ENCODE data around the gene DLG2.

The DLG2 gene

DNA sequence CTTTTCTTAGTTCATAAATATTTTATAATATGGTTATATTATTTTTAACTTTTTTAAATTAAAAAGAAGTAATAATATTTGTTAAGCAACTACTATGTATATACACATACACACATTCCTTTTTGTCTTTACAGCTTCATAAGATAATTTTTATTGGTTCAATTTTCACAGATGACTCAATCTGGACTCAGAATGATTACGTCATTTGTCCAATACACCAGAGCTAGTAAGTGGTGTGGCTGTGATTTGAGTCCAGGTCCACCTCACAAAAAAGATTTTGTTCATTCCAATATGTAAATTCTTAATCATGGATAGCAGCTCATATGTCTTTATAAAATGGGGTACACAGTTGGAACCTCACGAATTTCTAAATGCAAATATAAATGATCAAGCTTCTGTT lies 1014.5 kb downstream of the DLG2 start:
- TF ChIP-seq EZH2phosphoT487 (IDR thresholded peaks at IDR 0.05; ENCODE audit: borderline replicate concordance, low read length), result no peak
- TF ChIP-seq, protein P1, sequence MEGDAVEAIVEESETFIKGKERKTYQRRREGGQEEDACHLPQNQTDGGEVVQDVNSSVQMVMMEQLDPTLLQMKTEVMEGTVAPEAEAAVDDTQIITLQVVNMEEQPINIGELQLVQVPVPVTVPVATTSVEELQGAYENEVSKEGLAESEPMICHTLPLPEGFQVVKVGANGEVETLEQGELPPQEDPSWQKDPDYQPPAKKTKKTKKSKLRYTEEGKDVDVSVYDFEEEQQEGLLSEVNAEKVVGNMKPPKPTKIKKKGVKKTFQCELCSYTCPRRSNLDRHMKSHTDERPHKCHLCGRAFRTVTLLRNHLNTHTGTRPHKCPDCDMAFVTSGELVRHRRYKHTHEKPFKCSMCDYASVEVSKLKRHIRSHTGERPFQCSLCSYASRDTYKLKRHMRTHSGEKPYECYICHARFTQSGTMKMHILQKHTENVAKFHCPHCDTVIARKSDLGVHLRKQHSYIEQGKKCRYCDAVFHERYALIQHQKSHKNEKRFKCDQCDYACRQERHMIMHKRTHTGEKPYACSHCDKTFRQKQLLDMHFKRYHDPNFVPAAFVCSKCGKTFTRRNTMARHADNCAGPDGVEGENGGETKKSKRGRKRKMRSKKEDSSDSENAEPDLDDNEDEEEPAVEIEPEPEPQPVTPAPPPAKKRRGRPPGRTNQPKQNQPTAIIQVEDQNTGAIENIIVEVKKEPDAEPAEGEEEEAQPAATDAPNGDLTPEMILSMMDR (IDR thresholded peaks at IDR 0.05; ENCODE audit: low read depth, low read length, poor library complexity, severe bottlenecking), result no peak
- Histone ChIP-seq H3F3A (ENCODE audit: control insufficient read depth, insufficient read depth) (no peaks in the 10 kb centered on the region), H3K4me2 (ENCODE audit: low read length) (no peak overlapping the region), H3K79me2 (ENCODE audit: control insufficient read depth, low read length) (no peaks in the 10 kb centered on the region), H3K27ac (ENCODE audit: low read depth, low read length) (no peak overlapping the region), H3K36me3 (ENCODE audit: control insufficient read depth, low read length) (no peaks in the 10 kb centered on the region), H3K4me3 (ENCODE audit: low read length) (no peak overlapping the region), H3K4me1 (ENCODE audit: control insufficient read depth, low read length) (no peaks in the 10 kb centered on the region), H3K27me3 (ENCODE audit: control insufficient read depth, low read length) (no peaks in the 10 kb centered on the region), H3K9me3 (ENCODE audit: control insufficient read depth, insufficient read depth, low read length) (no peaks in the 10 kb centered on the region), H4K20me1 (ENCODE audit: control insufficient read depth, insufficient read depth, low read depth, low read length) (no peaks in the 10 kb centered on the region), H3K9me2 (replicated peaks; ENCODE audit: control insufficient read depth, low read length) (no peaks in the 10 kb centered on the region; the same call in 1 of the 2 replicates)

GRCh38 chr11:84608837-84609196 lies 1018.3 kb downstream of the DLG2 start:
- Histone ChIP-seq H3K9me2 (replicated peaks; ENCODE audit: control insufficient read depth, low read length) (no peaks in the 10 kb centered on the region; the same call in 1 of the 2 replicates), H4K20me1 (ENCODE audit: control insufficient read depth, insufficient read depth, low read depth, low read length) (no peaks in the 10 kb centered on the region), H3F3A (ENCODE audit: control insufficient read depth, insufficient read depth) (no peaks in the 10 kb centered on the region), H3K4me3 (ENCODE audit: low read length) (no peak overlapping the region), H3K79me2 (ENCODE audit: control insufficient read depth, low read length) (no peaks in the 10 kb centered on the region), H3K27ac (ENCODE audit: low read depth, low read length) (no peak overlapping the region), H3K36me3 (ENCODE audit: control insufficient read depth, low read length) (no peaks in the 10 kb centered on the region), H3K4me1 (ENCODE audit: control insufficient read depth, low read length) (no peaks in the 10 kb centered on the region), H3K4me2 (ENCODE audit: low read length) (no peak overlapping the region), H3K9me3 (ENCODE audit: control insufficient read depth, insufficient read depth, low read length) (no peaks in the 10 kb centered on the region), H3K27me3 (ENCODE audit: control insufficient read depth, low read length) (no peaks in the 10 kb centered on the region)
- TF ChIP-seq, protein P1 (IDR thresholded peaks at IDR 0.05; ENCODE audit: low read depth, low read length, poor library complexity, severe bottlenecking), result no peak
- TF ChIP-seq EZH2phosphoT487 (IDR thresholded peaks at IDR 0.05; ENCODE audit: borderline replicate concordance, low read length), result no peak

DNA sequence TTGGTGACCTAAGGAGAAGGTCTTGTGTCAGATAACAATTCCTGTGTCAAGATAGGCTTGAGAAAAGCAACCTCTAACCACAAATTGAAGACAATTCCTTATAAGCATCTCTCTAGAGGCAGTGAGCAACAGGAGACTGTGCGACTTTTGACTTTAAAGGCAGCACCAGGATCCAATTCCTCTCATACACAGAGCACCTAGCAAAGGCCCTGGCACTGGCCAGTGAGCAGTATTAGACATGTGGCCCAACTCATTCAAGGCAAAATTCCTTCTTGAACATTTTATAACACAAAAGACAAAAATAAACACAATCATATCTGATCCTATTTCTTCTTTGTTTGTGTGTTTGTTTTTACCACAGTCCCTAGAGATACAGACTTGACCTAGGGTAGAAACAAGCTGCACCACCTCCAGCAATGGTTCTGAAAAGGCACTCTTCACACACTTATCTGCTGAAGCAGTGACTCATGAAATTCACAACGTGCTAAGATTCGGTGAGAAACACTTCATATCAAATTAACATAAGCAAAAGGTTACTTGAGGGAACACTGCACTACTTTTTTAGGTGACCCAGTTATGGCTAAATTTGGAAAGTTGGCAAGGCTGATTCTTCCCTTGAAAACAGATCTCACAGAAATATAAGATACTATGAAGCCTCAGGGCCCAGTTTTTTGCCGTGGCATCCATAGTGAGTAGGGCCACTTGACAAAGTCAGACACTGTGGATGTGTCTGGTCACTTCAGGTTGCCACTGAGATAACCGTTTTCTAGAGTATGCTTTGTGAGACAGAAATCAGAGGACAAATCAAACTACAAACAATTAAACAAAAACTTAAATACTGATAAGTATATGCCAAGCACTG lies 1018.9 kb downstream of the DLG2 start:
- no peaks in the 10 kb centered on the region for H3K4me1 ChIP-seq (ENCODE audit: control insufficient read depth, low read length)

More for the DNA sequence above, 1018.9 kb downstream of the DLG2 start:
- H3K9me2 ChIP-seq (replicated peaks; ENCODE audit: control insufficient read depth, low read length), result no peaks in the 10 kb centered on the region; the same call in 1 of the 2 replicates
- H3F3A ChIP-seq (ENCODE audit: control insufficient read depth, insufficient read depth), result no peaks in the 10 kb centered on the region
- no peaks in the 10 kb centered on the region for H3K36me3 ChIP-seq (ENCODE audit: control insufficient read depth, low read length)
- no peaks in the 10 kb centered on the region for H3K79me2 ChIP-seq (ENCODE audit: control insufficient read depth, low read length)
- no peak overlapping the region for H3K4me2 ChIP-seq (ENCODE audit: low read length)
- H3K4me3 ChIP-seq (ENCODE audit: low read length), result no peak overlapping the region
- no peaks in the 10 kb centered on the region for H4K20me1 ChIP-seq (ENCODE audit: control insufficient read depth, insufficient read depth, low read depth, low read length)
- H3K27ac ChIP-seq (ENCODE audit: low read depth, low read length), result no peak overlapping the region
- TF ChIP-seq, protein P1 (IDR thresholded peaks at IDR 0.05; ENCODE audit: low read depth, low read length, poor library complexity, severe bottlenecking), result no peak
- TF ChIP-seq EZH2phosphoT487 (IDR thresholded peaks at IDR 0.05; ENCODE audit: borderline replicate concordance, low read length), result no peak
- H3K9me3 ChIP-seq (ENCODE audit: control insufficient read depth, insufficient read depth, low read length), result no peaks in the 10 kb centered on the region
- H3K27me3 ChIP-seq (ENCODE audit: control insufficient read depth, low read length), result no peaks in the 10 kb centered on the region

All from DOHH2 (cell line).